Stimulated activated CD8-positive, alpha-beta memory T cell treated with anti-CD3 and anti-CD28 coated beads, Interleukin-12 subunit alpha, Interleukin-12 subunit beta, amount 100 ng/mL, for 24 hours (primary cell): ENCODE data around the gene RBMY1E.
"Not testable (repeated sequence)": the region's sequence is repeated elsewhere in the genome, so short reads cannot be mapped to it uniquely, and the experiment has no call there.

Experiments
- DNase-seq: peaks from one replicate; pipeline ENCODE4 v3.0.0-alpha.2; 2020; ENCODE audit errors: extremely low read depth

The RBMY1E gene

GRCh38 chrY:21917932-21918331 is at the start of gene RBMY1E:
RBMY1E (minus strand) TSS chrY:21918032; CDS start chrY:21916054, 1,978 bp downstream.
- DNase-seq: not testable (repeated sequence)

GRCh38 chrY:21894426-21894825 is 23.4 kb downstream of the RBMY1E start, which contains the start of gene RBMY1D:
RBMY1D (minus strand) TSS chrY:21894526; CDS start chrY:21892513, 2,013 bp downstream.
- DNase-seq: not testable (repeated sequence)

- DNase-seq: not testable (repeated sequence)
Observed at GRCh38 chrY:21869407-21870076, 48.3 kb downstream of the RBMY1E start.
